Urinary bladder (tissue), 4 donors: ENCODE results near the gene CNPY4. TPM values are rescaled to one million over a fixed set of nuclear protein-coding genes. Genes with fewer than 3 reads are reported as not detected.

Experiments used
- DNase-seq: peaks from one replicate; pipeline ENCODE4 v3.0.0-alpha.2; 2015; ENCODE audit errors: extremely low spot score
- H3K27ac ChIP-seq: one replicate; pipeline ENCODE4 v1.5.1; 2013; ENCODE audit warnings: low read depth, mild to moderate bottlenecking, moderate library complexity
- H3K36me3 ChIP-seq: one replicate; pipeline ENCODE4 v1.6.1; 2013; ENCODE audit warnings: mild to moderate bottlenecking, moderate library complexity; ENCODE audit not compliant: insufficient read depth
- H3K4me1 ChIP-seq: one replicate; pipeline ENCODE4 v1.6.1; 2013; ENCODE audit warnings: mild to moderate bottlenecking, moderate library complexity; ENCODE audit not compliant: insufficient read depth
- H3K4me3 ChIP-seq: one replicate; pipeline ENCODE4 v1.5.1; 2013; ENCODE audit warnings: low read depth, low read length
- WGBS: extraction: QIAGEN DNeasy Blood & Tissue Kit; methylation state at CpG from one replicate; pipeline ENCODE4 v1.1.7; 2013; 5-methylcytosine and 5-hydroxymethylcytosine counted together
- polyA plus RNA-seq: library from polyadenylated mRNA; stranded (reverse); fragments of 200-250 nt; gene quantifications from one replicate; pipeline ENCODE4 v1.2.3, GENCODE V29; 2013
- small RNA-seq: library from RNA; depleted of rRNA; stranded (forward); fragments of <200 nt; gene quantifications from one replicate; pipeline ENCODE3, GENCODE V24; 2014
- total RNA-seq: library from RNA; depleted of rRNA; stranded (reverse); fragments of >200 nt; gene quantifications from one replicate; pipeline ENCODE4 v1.2.3, GENCODE V29; 2014
- donor health status: healthy with polysubstance abuse.
- donor health status: healthy.

Gene CNPY4
- total and polyA plus RNA-seq, 2 donors: 26.1 to 34.5 TPM

DNA sequence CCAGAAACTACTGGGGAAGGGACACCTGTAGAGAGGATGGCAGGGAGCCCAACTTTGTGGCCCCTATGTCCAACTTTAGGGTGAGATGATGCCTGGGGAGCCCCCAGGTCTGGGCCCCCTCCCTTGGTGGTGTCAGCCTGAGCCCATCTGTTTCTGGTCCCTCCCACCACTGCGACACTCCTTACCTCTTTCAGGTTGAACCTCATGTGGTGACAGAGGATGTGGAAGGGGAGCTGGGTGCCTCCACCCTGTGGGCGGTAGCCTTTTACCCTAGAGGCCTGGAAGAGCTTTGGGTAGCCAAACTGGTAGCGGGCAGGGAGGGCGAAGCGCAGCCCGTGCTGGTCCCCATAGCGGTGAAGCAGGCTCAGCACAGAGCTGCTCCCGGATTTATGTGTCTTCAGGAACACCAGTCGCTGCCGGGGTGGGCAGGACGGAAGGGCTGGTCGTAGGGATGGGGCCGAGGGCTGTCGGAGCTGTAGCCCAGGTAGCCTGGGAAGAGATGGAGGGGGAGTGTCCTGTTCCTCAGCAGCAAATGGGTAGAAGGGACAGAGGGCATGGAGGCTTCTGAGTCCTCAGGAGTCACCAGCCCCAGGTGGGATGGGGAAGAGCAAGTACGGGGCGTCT is 47.0 kb downstream of the CNPY4 start:
- H3K36me3 ChIP-seq: no peaks in the 10 kb centered on the region
- WGBS: 78% methylated on average over 16 of the region's 16 CpGs

GRCh38 chr7:100166970-100167911 is 47.8 kb downstream of the CNPY4 start:
- Histone ChIP-seq H3K4me1 (no peaks in the 10 kb centered on the region), H3K27ac (no peak overlapping the region), H3K4me3 (no peak overlapping the region), H3K36me3 (no peaks in the 10 kb centered on the region)
- DNase-seq: no peak
- 48% methylated on average over 14 of the region's 14 CpGs for WGBS

More for the DNA sequence above, 47.0 kb downstream of the CNPY4 start:
- Histone ChIP-seq H3K27ac (no peak overlapping the region), H3K4me3 (no peak overlapping the region), H3K4me1 (no peaks in the 10 kb centered on the region)
- DNase-seq: no peak

- Histone ChIP-seq H3K4me3 (peak overlapping the region; percentile 39), H3K36me3 (no peaks in the 10 kb centered on the region), H3K4me1 (no peaks in the 10 kb centered on the region), H3K27ac (peak overlapping the region; percentile 63)
- DNase-seq: no peak
- WGBS: 4% methylated on average over 11 of the region's 11 CpGs
Measured at GRCh38 chr7:100167912-100168323, 48.5 kb downstream of the CNPY4 start.

GRCh38 chr7:100169147-100169850 is 49.9 kb downstream of the CNPY4 start:
- DNase-seq: no peak
- no peaks in the 10 kb centered on the region for H3K4me1 ChIP-seq
- H3K27ac ChIP-seq: no peak overlapping the region

DNA sequence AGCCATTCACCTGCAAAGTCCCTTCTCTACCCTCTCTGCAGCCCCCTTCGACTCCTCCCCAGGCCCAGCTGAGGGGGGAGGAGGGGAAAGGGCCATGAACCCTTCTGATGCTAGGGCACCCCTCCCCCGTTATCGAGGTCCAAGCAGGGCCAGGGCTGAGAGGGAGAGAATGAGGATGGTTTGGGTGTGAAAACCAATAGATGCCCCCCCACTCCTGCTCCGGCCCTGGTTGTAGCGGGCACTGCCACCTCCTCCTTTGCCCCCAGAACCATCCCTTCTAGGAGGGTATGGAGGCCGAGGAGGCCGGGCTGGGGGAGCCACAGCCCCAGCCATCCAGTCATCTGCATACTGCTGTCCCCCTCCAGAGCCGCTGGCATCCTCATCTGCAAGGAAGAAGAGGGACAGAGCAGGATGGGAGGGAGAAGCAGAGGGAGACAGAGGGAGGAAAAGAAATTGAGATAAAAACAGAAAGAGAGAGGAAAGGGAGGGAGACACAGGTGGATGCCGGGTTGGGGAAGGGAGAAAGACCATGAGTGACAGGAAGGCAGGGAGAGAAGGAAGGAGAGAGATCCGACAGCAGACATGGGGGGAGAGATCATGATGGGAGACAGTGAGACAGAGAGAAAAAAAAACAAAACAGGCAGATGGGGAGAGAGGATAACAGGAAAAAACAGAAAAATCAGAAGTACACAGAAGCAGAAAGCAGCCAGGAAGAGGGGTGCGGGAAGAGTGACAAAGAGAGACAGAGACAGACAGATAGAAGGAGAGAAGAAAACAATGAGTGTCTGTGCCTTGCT is 50.9 kb downstream of the CNPY4 start:
- Histone ChIP-seq H3K4me3 (no peak overlapping the region), H3K36me3 (no peaks in the 10 kb centered on the region), H3K4me1 (no peaks in the 10 kb centered on the region), H3K27ac (no peak overlapping the region)
- DNase-seq: no peak
- 90% methylated on average over 11 of the region's 11 CpGs for WGBS

More at GRCh38 chr7:100169147-100169850, 49.9 kb downstream of the CNPY4 start:
- WGBS: 89% methylated on average over 11 of the region's 11 CpGs
- Histone ChIP-seq H3K36me3 (no peaks in the 10 kb centered on the region), H3K4me3 (no peak overlapping the region)

- H3K36me3 ChIP-seq: no peaks in the 10 kb centered on the region
- no peaks in the 10 kb centered on the region for H3K4me1 ChIP-seq
- no peak overlapping the region for H3K27ac ChIP-seq
- DNase-seq: no peak
- H3K4me3 ChIP-seq: peak overlapping the region; percentile 50
- 7% methylated on average over 61 of the region's 61 CpGs for WGBS
Measured at GRCh38 chr7:100171087-100171681, 51.8 kb downstream of the CNPY4 start.

- no peaks in the 10 kb centered on the region for H3K4me1 ChIP-seq
- H3K4me3 ChIP-seq: peak overlapping the region; percentile 50
- no peaks in the 10 kb centered on the region for H3K36me3 ChIP-seq
- no peak overlapping the region for H3K27ac ChIP-seq
- no peak for DNase-seq
- WGBS: 33% methylated on average over 22 of the region's 22 CpGs
Measured at GRCh38 chr7:100171840-100172239, 52.4 kb downstream of the CNPY4 start.

GRCh38 chr7:100173806-100174495 is 54.5 kb downstream of the CNPY4 start:
- no peaks in the 10 kb centered on the region for H3K4me1 ChIP-seq
- H3K36me3 ChIP-seq: no peaks in the 10 kb centered on the region
- no peak overlapping the region for H3K4me3 ChIP-seq
- WGBS: 90% methylated on average over 11 of the region's 11 CpGs
- DNase-seq: no peak
- H3K27ac ChIP-seq: no peak overlapping the region

GRCh38 chr7:100174582-100174981 is 55.1 kb downstream of the CNPY4 start:
- Histone ChIP-seq H3K4me1 (no peaks in the 10 kb centered on the region), H3K36me3 (no peaks in the 10 kb centered on the region), H3K27ac (no peak overlapping the region), H3K4me3 (no peak overlapping the region)
- 90% methylated on average over 5 of the region's 5 CpGs for WGBS
- no peak for DNase-seq

Small RNA genes lying within 50 kb of the gene (small RNA-seq; reads per million reads assigned to genes)
- gene MIR106B (114 reads per million, percentile 97 among the genes with 10 or more reads in this experiment), gene MIR25 (1,456 reads per million, percentile 99 among the genes with 10 or more reads in this experiment), gene MIR93 (361 reads per million, percentile 98 among the genes with 10 or more reads in this experiment)

Other genes starting within 250 kb of the CNPY4 start
- not detected for gene OR2AE1, start 242.6 kb upstream of the CNPY4 start, total RNA-seq
- gene OR2AE1, start 242.6 kb upstream of the CNPY4 start, polyA plus RNA-seq: 0.13 TPM
- 27.9 TPM for gene TRIM4, start 200.1 kb upstream of the CNPY4 start, total RNA-seq
- 30.2 TPM for gene TRIM4, start 200.1 kb upstream of the CNPY4 start, polyA plus RNA-seq
- gene GJC3, start 190.0 kb upstream of the CNPY4 start, total RNA-seq: not detected
- gene GJC3, start 190.0 kb upstream of the CNPY4 start, polyA plus RNA-seq: 0.14 TPM
- gene AZGP1, start 143.6 kb upstream of the CNPY4 start, total RNA-seq: 1.9 TPM
- gene AZGP1, start 143.6 kb upstream of the CNPY4 start, polyA plus RNA-seq: 9.3 TPM
- gene ZKSCAN1, start 104.0 kb upstream of the CNPY4 start, total RNA-seq: 51.5 TPM
- 14.3 TPM for gene ZKSCAN1, start 104.0 kb upstream of the CNPY4 start, polyA plus RNA-seq
- gene ZSCAN21, start 69.9 kb upstream of the CNPY4 start, total RNA-seq: 10.4 TPM
- gene ZSCAN21, start 69.9 kb upstream of the CNPY4 start, polyA plus RNA-seq: 11.6 TPM
- 38.3 TPM for gene ZNF3, start 37.9 kb upstream of the CNPY4 start, total RNA-seq
- gene ZNF3, start 37.9 kb upstream of the CNPY4 start, polyA plus RNA-seq: 17.4 TPM
- gene COPS6, start 30.7 kb upstream of the CNPY4 start, total RNA-seq: 36.1 TPM
- gene COPS6, start 30.7 kb upstream of the CNPY4 start, polyA plus RNA-seq: 160 TPM
- 44.6 TPM for gene MCM7, start 18.2 kb upstream of the CNPY4 start, total RNA-seq
- gene MCM7, start 18.2 kb upstream of the CNPY4 start, polyA plus RNA-seq: 62.5 TPM
- gene AP4M1, start 18.0 kb upstream of the CNPY4 start, total RNA-seq: 13.9 TPM
- 23.9 TPM for gene AP4M1, start 18.0 kb upstream of the CNPY4 start, polyA plus RNA-seq
- gene TAF6, start 276 bp upstream of the CNPY4 start, total RNA-seq: 20.6 TPM
- 55.4 TPM for gene TAF6, start 276 bp upstream of the CNPY4 start, polyA plus RNA-seq
- 1.3 TPM for gene MBLAC1, start 7.3 kb downstream of the CNPY4 start, total RNA-seq
- 4.7 TPM for gene MBLAC1, start 7.3 kb downstream of the CNPY4 start, polyA plus RNA-seq
- 36.3 TPM for gene LAMTOR4, start 29.3 kb downstream of the CNPY4 start, total RNA-seq
- gene LAMTOR4, start 29.3 kb downstream of the CNPY4 start, polyA plus RNA-seq: 251 TPM
- 5.4 TPM for gene TRAPPC14, start 39.1 kb downstream of the CNPY4 start, total RNA-seq
- gene TRAPPC14, start 39.1 kb downstream of the CNPY4 start, polyA plus RNA-seq: 11.6 TPM
- 6.5 TPM for gene GAL3ST4, start 49.0 kb downstream of the CNPY4 start, total RNA-seq
- 9.8 TPM for gene GAL3ST4, start 49.0 kb downstream of the CNPY4 start, polyA plus RNA-seq
- 3.7 TPM for gene GPC2, start 57.7 kb downstream of the CNPY4 start, total RNA-seq
- 0.80 TPM for gene GPC2, start 57.7 kb downstream of the CNPY4 start, polyA plus RNA-seq
- 0.90 TPM for gene STAG3, start 58.3 kb downstream of the CNPY4 start, total RNA-seq
- gene STAG3, start 58.3 kb downstream of the CNPY4 start, polyA plus RNA-seq: 0.61 TPM
- gene PVRIG, start 100.3 kb downstream of the CNPY4 start, total RNA-seq: 0.21 TPM
- 0.77 TPM for gene PVRIG, start 100.3 kb downstream of the CNPY4 start, polyA plus RNA-seq
- gene SPDYE3, start 188.1 kb downstream of the CNPY4 start, total RNA-seq: not detected
- 0.10 TPM for gene SPDYE3, start 188.1 kb downstream of the CNPY4 start, polyA plus RNA-seq
- gene PILRB, start 238.5 kb downstream of the CNPY4 start, total RNA-seq: 16.3 TPM
- 34.4 TPM for gene PILRB, start 238.5 kb downstream of the CNPY4 start, polyA plus RNA-seq